ENCODE measurements around the gene R3HCC1L. TPM values are rescaled to one million over a fixed set of nuclear protein-coding genes. Genes with fewer than 3 reads are reported as not detected.

R3HCC1L gene
- total and polyA plus RNA-seq, 11 donors, result 4.0 to 8.6 (median 5.2) TPM

GRCh38 chr10:98257198-98257597 lies 122.7 kb downstream of the R3HCC1L start:
- H3K4me3 ChIP-seq, result no peak overlapping the region
- intact Hi-C loops (cut with DNase I), result no loop called here

GRCh38 chr10:98257961-98258360 lies 123.5 kb downstream of the R3HCC1L start:
- Histone ChIP-seq H3K27ac (no peak overlapping the region), H3K36me3 (peaks cover 0 to 11% (median 0%) of the 10 kb centered on the region in 9 donors), H3K27me3 (no peaks in the 10 kb centered on the region), H3K9me3 (no peaks in the 10 kb centered on the region), H3K4me3 (no peak overlapping the region), H3K4me1 (peaks cover 0 to 4% (median 0%) of the 10 kb centered on the region in 12 donors)
- intact Hi-C loops (cut with DNase I), result no loop called here
- DNase-seq (no peak), ATAC-seq (no peak)
- WGBS, 4 donors, result 93 to 95% (median 95%) methylated on average over 3 to 16 of the region's 16 CpGs
- TF ChIP-seq, protein P1, sequence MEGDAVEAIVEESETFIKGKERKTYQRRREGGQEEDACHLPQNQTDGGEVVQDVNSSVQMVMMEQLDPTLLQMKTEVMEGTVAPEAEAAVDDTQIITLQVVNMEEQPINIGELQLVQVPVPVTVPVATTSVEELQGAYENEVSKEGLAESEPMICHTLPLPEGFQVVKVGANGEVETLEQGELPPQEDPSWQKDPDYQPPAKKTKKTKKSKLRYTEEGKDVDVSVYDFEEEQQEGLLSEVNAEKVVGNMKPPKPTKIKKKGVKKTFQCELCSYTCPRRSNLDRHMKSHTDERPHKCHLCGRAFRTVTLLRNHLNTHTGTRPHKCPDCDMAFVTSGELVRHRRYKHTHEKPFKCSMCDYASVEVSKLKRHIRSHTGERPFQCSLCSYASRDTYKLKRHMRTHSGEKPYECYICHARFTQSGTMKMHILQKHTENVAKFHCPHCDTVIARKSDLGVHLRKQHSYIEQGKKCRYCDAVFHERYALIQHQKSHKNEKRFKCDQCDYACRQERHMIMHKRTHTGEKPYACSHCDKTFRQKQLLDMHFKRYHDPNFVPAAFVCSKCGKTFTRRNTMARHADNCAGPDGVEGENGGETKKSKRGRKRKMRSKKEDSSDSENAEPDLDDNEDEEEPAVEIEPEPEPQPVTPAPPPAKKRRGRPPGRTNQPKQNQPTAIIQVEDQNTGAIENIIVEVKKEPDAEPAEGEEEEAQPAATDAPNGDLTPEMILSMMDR (IDR thresholded peaks at IDR 0.05), result no peak
- no peak for TF ChIP-seq POLR2A (IDR thresholded peaks at IDR 0.05)

More at GRCh38 chr10:98257198-98257597, 122.7 kb downstream of the R3HCC1L start:
- H3K27me3 ChIP-seq, result no peaks in the 10 kb centered on the region
- no peak overlapping the region for H3K27ac ChIP-seq
- no peaks in the 10 kb centered on the region for H3K4me1 ChIP-seq
- no peaks in the 10 kb centered on the region for H3K9me3 ChIP-seq
- no peak for DNase-seq
- no peak for TF ChIP-seq POLR2A (IDR thresholded peaks at IDR 0.05)
- TF ChIP-seq, protein P1 (IDR thresholded peaks at IDR 0.05), result no peak
- ATAC-seq, result no peak
- 92 to 97% (median 94%) methylated on average over 7 to 12 of the region's 12 CpGs for WGBS, 4 donors
- peaks cover 0 to 12% (median 0%) of the 10 kb centered on the region in 9 donors for H3K36me3 ChIP-seq

DNA sequence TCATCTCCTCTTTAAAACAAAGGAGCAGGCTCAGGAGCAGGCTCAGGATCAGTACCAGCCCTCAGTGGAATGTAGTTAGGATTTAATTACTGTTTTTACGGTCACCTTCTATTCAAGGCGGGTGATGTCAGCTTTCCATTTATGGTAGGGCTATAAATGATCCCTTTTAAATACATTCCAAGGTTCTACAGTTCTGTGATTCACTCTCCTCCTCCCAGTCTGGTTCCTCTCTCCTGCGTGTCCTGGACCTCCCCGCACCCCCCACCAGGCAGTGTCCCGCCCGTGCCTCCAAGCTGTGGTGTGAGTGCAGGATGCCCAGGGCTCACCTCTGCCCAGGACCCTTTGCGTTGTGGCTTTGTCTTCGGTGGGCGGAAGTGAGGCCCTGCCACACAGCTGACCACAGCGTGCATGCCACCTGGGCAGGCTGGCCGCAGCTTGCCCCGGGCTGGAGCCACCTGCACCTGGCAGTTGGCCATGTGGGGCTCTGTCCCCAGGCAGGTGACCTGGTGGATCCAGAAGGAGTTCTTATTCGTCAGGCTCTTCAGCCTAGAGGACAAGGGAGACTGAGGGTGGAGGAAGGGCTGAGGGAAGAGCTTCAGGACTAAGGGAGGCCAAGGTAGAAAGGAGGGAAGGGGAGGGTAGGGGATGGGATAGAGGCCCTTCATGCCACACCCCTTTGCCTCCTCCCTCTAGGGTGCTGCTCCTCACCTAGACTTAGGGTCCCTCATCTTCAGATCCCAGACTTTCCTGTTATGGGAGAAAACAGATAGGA lies 124.4 kb downstream of the R3HCC1L start:
- Histone ChIP-seq H3K9me3 (no peaks in the 10 kb centered on the region), H3K27ac (no peak overlapping the region), H3K36me3 (peaks cover 0 to 9% (median 0%) of the 10 kb centered on the region in 9 donors), H3K4me3 (no peak overlapping the region), H3K4me1 (peaks cover 0 to 4% (median 0%) of the 10 kb centered on the region in 12 donors), H3K27me3 (no peaks in the 10 kb centered on the region)
- TF ChIP-seq POLR2A (IDR thresholded peaks at IDR 0.05), result no peak
- TF ChIP-seq, protein P1 (IDR thresholded peaks at IDR 0.05), result no peak
- ATAC-seq, result no peak
- DNase-seq, result no peak
- intact Hi-C loops (cut with DNase I), result no loop called here
- WGBS, 4 donors, result 85 to 92% (median 90%) methylated on average over 11 to 13 of the region's 13 CpGs

DNA sequence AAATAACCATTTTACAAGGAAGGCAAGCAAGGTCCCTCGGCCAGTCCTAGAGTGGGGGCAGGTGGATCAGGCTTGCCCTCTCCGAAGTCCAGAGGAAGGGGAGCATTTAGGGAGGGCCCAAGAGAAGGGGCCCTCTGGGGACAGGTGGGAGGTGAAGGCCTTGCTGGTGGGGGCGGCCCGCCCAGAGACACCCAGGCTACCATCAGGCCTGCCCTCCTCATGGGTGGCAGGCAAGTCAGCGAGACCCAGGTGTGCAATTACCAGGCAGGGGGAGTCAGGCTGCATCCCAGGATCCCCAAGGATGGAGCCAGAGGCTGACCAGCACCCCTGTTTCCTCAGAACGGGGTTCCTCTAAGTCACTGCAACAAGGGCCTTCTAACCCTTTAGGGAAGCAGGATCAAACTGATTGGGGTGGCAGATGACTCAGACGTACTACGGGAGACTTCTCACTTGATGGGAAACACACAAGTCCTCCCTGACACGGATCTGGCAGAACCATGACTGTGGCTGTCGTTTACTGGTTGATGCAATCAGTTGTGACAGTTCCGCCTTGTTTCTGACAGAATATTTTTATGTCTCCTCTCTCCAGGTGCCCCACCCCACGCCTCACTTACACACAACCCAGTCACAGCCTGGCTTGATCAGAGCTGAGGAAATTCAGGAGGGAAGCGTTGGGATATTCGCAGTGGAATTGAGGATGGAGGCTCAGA lies 125.3 kb downstream of the R3HCC1L start:
- intact Hi-C loops (cut with DNase I), result loop anchor here in 2 of 10 donors (5.0 to 10.0 kb wide), 2 partner anchors 48 to 135 kb away; no protein-coding TSS in a partner anchor
- H3K4me1 ChIP-seq, result peaks cover 0 to 4% (median 0%) of the 10 kb centered on the region in 12 donors
- H3K4me3 ChIP-seq, result no peak overlapping the region
- ATAC-seq (no peak), DNase-seq (no peak)
- H3K9me3 ChIP-seq, result no peaks in the 10 kb centered on the region
- TF ChIP-seq, protein P1 (IDR thresholded peaks at IDR 0.05), result no peak
- TF ChIP-seq POLR2A (IDR thresholded peaks at IDR 0.05), result no peak
- H3K27me3 ChIP-seq, result no peaks in the 10 kb centered on the region
- 73 to 82% (median 81%) methylated on average over 12 to 14 of the region's 14 CpGs for WGBS, 4 donors
- peaks cover 0 to 9% (median 0%) of the 10 kb centered on the region in 9 donors for H3K36me3 ChIP-seq
- no peak overlapping the region for H3K27ac ChIP-seq
